ENCODE data around the gene ATRIP. TPM values are rescaled to one million over a fixed set of nuclear protein-coding genes. Genes with fewer than 3 reads are reported as not detected.

ATRIP gene
- total and polyA plus RNA-seq, 8 donors = 2.3 to 34.4 (median 4.6) TPM

DNA sequence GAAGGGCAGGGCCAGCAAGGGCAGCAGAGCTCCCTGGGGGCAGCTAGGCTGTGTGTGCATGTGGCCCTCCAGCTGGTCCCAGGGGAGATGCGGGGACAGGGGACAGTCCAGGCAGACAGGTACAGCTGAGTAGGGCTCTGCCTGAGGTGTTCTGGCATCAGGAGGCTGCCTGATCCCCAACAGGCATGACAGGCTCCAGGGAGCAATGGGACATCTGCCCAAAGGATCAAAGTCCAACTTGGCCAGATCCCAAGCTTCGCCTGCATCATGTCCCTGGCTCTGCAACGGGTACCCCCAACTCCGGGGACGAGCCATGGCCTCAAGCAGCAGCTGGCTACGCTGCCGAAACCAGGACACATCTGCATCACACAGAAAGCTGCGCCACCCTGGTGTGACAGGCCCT is 21.8 kb downstream of the ATRIP start:
- Histone ChIP-seq H3K4me3 (peak overlapping the region in 1 of 4 donors; percentile 60), H3K27ac (peak overlapping the region; percentile 27 to 100 (median 100)), H3K9me3 (no peaks in the 10 kb centered on the region), H3K36me3 (peaks cover 30 to 52% (median 37%) of the 10 kb centered on the region in 4 donors), H3K4me1 (peaks cover 55 to 85% (median 80%) of the 10 kb centered on the region in 4 donors), H3K27me3 (no peaks in the 10 kb centered on the region)
- peak; percentile 16 to 61 for DNase-seq
- 41 to 74% (median 46%) methylated on average over 3 to 8 of the region's 8 CpGs; no CpG with 5 or more reads in 1 of the 5 donors for WGBS, 5 donors
- intact Hi-C loops (cut with DNase I; ENCODE audit: low total_unique reads) = no loop called here
- TF ChIP-seq POLR2AphosphoS5 (IDR thresholded peaks at IDR 0.05) (peak in 1 of 3 donors; percentile 3), POLR2A (IDR thresholded peaks at IDR 0.05) (no peak)
- TF ChIP-seq, protein P1, sequence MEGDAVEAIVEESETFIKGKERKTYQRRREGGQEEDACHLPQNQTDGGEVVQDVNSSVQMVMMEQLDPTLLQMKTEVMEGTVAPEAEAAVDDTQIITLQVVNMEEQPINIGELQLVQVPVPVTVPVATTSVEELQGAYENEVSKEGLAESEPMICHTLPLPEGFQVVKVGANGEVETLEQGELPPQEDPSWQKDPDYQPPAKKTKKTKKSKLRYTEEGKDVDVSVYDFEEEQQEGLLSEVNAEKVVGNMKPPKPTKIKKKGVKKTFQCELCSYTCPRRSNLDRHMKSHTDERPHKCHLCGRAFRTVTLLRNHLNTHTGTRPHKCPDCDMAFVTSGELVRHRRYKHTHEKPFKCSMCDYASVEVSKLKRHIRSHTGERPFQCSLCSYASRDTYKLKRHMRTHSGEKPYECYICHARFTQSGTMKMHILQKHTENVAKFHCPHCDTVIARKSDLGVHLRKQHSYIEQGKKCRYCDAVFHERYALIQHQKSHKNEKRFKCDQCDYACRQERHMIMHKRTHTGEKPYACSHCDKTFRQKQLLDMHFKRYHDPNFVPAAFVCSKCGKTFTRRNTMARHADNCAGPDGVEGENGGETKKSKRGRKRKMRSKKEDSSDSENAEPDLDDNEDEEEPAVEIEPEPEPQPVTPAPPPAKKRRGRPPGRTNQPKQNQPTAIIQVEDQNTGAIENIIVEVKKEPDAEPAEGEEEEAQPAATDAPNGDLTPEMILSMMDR (IDR thresholded peaks at IDR 0.05) = no peak

GRCh38 chr3:48469046-48469915 is 22.7 kb downstream of the ATRIP start:
- TF ChIP-seq, protein P1 (IDR thresholded peaks at IDR 0.05) = no peak
- no peak for TF ChIP-seq EP300 (IDR thresholded peaks at IDR 0.05)
- no peak for TF ChIP-seq POLR2AphosphoS5 (IDR thresholded peaks at IDR 0.05)
- no peak for TF ChIP-seq POLR2A (IDR thresholded peaks at IDR 0.05)
- Histone ChIP-seq H3K4me3 (peak overlapping the region in 1 of 4 donors; percentile 60), H3K27ac (peak overlapping the region; percentile 18 to 100 (median 100)), H3K36me3 (peaks cover 30 to 44% (median 33%) of the 10 kb centered on the region in 4 donors), H3K4me1 (peaks cover 57 to 90% (median 84%) of the 10 kb centered on the region in 4 donors), H3K9me3 (no peaks in the 10 kb centered on the region), H3K27me3 (no peaks in the 10 kb centered on the region)
- intact Hi-C loops (cut with DNase I; ENCODE audit: low total_unique reads) = no loop called here
- WGBS, 5 donors = 77 to 79% (median 78%) methylated on average over 24 to 29 of the region's 29 CpGs
- DNase-seq = peak in 1 of 2 donors; percentile 10

- no peaks in the 10 kb centered on the region for H3K27me3 ChIP-seq
- 18 to 63% (median 32%) methylated on average over 1 of the region's 1 CpG; no CpG with 5 or more reads in 1 of the 5 donors for WGBS, 5 donors
- TF ChIP-seq POLR2AphosphoS5 (IDR thresholded peaks at IDR 0.05) = no peak
- TF ChIP-seq EP300 (IDR thresholded peaks at IDR 0.05) = no peak
- TF ChIP-seq, protein P1 (IDR thresholded peaks at IDR 0.05) = no peak
- no peak for TF ChIP-seq POLR2A (IDR thresholded peaks at IDR 0.05)
- intact Hi-C loops (cut with DNase I; ENCODE audit: low total_unique reads) = no loop called here
- peak overlapping the region in 2 of 4 donors; percentile 8 to 60 for H3K4me3 ChIP-seq
- no peaks in the 10 kb centered on the region for H3K9me3 ChIP-seq
- peak overlapping the region; percentile 36 to 100 (median 100) for H3K27ac ChIP-seq
- DNase-seq = peak in 1 of 2 donors; percentile 10
- H3K4me1 ChIP-seq = peaks cover 52 to 81% (median 75%) of the 10 kb centered on the region in 4 donors
- peaks cover 30 to 40% (median 33%) of the 10 kb centered on the region in 4 donors for H3K36me3 ChIP-seq
These were observed 23.7 kb downstream of the ATRIP start for GRCh38 chr3:48470286-48470685.

DNA sequence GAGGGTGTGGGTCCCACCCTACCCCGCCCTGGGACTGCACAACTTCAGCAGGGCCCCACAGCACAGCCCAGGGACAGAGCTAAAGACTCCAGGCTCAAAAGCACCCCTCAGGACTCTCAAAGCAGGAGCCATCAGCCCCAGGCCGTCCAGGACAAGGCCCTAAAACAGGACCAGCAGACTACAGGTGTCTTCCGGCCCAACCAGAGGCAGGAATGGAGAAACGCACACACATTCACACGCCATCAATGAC is 26.1 kb downstream of the ATRIP start:
- WGBS, 5 donors = 0% methylated on average over 5 of the region's 5 CpGs
- intact Hi-C loops (cut with DNase I; ENCODE audit: low total_unique reads) = no loop called here
- Histone ChIP-seq H3K4me3 (peak overlapping the region; percentile 52 to 73 (median 60)), H3K36me3 (peaks cover 21 to 53% (median 37%) of the 10 kb centered on the region in 4 donors), H3K27ac (peak overlapping the region; percentile 89 to 100 (median 95)), H3K27me3 (no peaks in the 10 kb centered on the region), H3K9me3 (no peaks in the 10 kb centered on the region), H3K4me1 (peaks cover 34 to 58% (median 57%) of the 10 kb centered on the region in 4 donors)
- DNase-seq = no peak
- TF ChIP-seq POLR2AphosphoS5 (IDR thresholded peaks at IDR 0.05) (no peak), EP300 (IDR thresholded peaks at IDR 0.05) (no peak), POLR2A (IDR thresholded peaks at IDR 0.05) (no peak)
- TF ChIP-seq, protein P1 (IDR thresholded peaks at IDR 0.05) = no peak

Measured in stomach (tissue), 9 donors.